Activated T-cell treated with anti-CD3 and anti-CD28 coated beads for 4 hours (primary cell): ENCODE results near the gene CTSE.

Source experiments
- DNase-seq: peaks from one replicate; pipeline ENCODE4 v3.0.0-alpha.2; 2020

CTSE gene

DNA sequence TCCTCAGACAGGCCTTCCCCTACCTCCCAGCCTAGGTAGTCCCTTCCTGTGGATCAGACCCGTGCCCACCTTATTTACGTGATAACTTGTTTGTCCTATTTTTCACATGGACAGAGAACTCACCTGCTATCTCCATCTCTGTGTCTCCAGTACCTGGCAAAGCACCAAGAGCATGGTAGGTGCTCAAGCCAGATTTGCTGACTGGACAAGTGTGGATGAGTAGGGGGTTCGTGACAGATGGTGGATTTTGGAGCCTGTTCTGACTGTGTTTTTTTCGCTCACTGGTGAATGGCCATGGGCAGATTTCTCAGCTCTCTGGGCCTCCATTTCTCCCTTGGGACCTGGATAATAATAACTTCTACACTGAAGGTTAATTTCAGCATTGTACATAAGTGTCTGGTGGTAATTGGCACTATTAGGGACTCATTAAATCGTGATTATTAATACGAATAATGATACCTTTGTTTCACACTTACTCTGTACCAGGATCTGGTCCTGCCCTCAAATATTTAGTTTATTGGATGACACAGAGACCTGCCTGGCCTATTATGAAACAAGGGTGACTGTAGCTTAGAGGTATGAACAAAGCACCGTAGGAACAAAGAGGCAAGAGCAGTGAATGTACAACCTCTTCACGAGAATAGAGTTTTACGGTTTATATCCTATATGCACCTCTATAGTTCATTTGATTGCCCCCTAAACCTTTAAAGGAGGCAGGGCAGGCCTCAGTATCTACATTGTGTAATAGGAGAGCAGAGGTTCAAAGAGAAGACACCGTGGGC, 56.0 kb downstream of the CTSE start:
- DNase-seq = no peak

DNA sequence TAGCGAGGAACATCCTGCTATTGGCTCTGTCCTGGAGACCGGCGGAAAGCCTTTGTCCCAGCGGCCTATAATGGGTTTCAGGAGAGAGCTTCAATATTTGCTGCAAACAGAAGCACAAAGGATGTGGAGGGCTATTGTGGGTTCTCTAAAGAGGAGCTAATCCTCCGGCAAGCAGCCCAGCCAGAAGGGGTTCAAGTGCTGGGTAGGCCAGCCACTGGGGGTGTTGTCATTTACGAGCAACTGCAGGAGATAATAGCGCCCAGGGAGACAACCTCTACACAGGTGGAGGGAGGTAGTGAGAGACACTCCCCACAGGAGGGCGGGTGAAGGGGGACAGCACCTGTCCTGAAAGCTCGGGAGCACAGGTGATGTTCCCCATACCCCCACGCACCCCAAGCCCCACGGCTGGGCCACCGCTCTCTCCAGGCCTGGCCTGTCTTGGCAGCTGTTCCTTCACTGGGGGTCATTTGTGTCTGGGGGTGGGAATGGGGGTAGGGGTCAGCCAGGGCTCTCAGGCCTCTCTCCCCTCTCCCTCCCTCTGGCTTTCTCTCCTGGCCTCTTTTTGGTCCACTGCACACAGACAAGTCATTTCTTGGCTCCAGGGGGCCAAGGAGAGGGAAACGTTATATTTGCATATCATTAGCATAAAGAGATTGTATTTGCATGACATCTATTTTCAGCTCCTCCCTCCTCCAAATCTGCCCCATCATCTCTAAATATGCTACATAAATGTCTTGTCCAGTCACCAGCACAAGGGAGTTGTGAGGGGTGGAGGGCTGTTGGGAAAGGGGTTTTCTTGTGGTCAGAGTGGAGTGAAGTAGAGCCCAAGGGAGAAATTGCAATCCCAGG, 58.4 kb downstream of the CTSE start:
- no peak for DNase-seq

DNA sequence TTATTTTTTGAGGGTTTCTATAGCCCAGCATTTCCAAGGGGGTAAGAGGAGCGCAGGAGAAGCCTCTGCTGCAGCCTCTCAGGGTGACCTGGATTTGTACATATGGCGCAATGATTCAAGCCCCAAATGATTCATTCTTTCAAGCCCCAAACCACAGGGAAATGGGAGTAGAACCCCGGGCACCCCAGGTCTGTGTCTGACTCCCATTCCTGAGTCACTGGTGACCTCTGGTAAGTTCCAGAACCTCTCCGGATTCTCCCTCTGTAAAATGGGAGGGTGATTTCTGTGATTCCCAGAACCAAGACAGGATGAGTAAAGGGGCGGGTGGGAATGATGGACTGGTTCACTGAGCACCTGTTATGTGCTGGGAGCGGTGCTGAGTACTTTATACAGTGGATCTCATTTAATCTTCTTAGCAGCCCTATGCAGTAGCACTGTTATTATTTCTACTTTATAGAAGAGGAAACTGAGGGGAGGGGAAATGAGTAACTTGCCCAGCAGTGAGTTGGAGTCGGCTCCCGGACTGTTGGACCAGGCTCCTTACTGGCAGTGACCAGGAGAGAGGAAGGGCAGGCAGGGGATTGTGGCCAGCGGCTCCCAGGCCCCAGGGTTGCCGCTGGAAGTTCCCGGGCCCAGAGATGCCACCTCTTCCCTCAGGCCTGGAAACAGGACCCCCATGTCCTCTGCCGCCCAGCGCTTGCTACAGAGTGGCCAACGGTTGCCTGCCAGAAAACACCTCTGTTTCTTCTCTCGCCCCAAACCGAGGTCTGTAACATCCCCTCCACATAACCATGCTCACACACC, 60.1 kb downstream of the CTSE start:
- DNase-seq = no peak

DNA sequence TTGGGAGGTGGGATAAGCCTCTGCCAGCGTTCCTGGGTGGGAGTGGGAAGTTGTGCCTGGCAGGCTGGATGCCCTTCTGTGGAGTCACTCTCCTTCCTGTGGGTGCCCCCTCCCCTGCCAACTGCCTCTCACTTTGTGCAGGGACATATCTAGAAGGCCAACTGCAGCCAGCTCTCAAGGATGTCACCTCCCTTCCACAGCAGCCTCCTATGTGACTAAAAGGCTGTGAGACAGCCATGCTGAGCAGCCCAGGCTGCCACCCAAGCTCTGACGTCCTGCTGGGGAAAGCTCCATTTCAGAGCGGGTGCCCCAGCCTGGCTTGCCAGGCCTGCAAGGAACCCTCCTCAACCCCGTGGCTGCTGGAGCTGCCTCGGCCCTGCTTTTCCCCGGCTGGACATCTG, 60.9 kb downstream of the CTSE start:
- no peak for DNase-seq

DNA sequence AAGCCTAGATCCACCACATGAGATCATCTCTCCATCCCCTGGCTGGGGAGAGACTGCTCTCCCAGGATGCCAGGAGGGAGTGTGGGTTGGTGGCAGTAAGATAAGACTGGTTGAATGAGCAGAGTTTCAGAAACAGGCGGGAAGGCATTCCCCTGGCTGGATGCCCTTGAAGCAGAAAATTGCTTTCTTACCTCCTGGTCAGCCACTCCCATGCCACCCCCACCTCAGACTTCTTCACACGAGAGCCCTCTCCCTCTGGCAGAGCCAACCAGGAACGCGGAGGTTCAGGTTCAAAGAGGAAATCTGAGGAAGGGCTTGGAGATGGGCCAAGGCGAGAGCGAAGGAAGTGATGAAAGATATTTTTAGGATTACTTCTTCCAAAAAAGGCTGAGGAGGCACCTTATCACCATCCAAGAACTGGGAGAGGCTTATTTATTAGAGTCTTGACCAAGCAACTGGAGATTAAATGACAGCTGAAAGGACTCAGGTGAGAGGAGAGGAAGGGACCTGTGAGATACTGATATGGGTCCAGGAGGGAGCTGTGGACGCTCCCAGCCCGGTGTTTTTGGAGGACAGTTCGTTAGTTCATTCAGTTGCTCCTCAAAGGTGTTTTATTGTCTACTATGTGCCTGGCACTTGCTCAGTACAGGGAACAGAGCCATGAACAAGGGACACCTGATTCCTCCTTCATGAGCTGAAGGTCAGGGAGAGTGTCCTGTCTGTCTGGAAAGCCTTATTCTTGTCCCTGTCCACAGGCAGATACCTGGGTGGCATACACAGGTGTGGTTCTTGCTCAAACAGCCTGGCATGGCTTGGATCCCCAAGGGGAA, 61.5 kb downstream of the CTSE start:
- no peak for DNase-seq

DNA sequence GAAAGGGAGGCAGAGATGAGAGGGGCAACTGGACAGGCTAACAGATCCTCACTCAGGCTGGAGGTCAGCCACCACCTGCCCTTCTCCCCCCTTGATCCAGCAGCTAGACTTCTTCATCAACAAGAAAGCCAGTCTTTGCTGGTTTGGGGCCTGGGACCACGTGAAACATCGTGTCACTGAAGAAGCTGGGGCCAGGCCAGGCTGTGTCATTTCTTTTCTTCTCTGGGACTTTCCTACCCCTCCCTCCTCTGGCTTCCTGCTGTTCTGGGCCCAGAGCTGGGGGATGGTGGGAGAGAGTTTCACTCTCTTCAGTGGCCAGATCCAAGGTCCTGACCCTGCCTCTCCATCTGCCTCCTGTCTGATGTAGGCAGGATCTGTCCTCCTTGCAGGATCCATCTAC, 62.3 kb downstream of the CTSE start:
- no peak for DNase-seq

DNA sequence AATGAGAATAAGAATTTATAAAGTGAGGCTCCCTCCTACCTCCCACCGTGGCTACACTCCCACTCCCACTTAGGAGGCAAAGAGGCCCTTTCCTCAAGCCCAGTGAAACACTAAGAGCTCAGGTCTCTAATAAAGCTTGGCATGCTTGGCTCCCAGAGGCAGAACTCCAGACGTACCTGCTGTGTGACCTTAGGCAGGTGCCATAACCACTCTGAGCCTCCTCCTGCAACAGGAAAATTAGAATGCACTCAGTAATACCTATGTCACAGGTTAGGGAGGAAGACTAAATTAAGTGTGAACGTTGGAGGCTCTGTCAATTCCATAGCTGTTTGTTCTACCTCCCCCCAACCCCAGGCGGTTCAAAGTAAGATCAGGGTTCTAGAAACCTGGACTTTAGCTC, 63.9 kb downstream of the CTSE start:
- DNase-seq = no peak
